Lung (tissue), 12 donors: Measurements from ENCODE around the gene RRP1B. TPM values are rescaled to one million over a fixed set of nuclear protein-coding genes. Genes with fewer than 3 reads are reported as not detected.
"Not testable (repeated sequence)": the region's sequence is repeated elsewhere in the genome, so short reads cannot be mapped to it uniquely, and the experiment has no call there.

Experiments
- ATAC-seq: fragments of 200-7000 bp; cut with Tn5 transposase; one replicate; pipeline ENCODE4 v1.9.1; 2020; ENCODE audit warnings: moderate number of reproducible peaks; ENCODE audit not compliant: insufficient read depth, low FRiP score
- DNase-seq, 3 donors: peaks; one replicate each; pipeline ENCODE4 v3.0.0-alpha.2; 2013 to 2017
- H3K27ac ChIP-seq, 2 donors: one replicate each; pipeline ENCODE4 v1.5.1; 2013; ENCODE audit warnings: mild to moderate bottlenecking in 2 of 2, moderate library complexity in 2 of 2, control low read depth in 1 of 2, inconsistent platforms in 1 of 2, low read depth in 1 of 2, low read length in 1 of 2
- H3K27me3 ChIP-seq, 3 donors: one replicate each; pipeline ENCODE4 v1.5.1; 2013; ENCODE audit warnings: low read length in 2 of 3; ENCODE audit not compliant: control insufficient read depth in 3 of 3, insufficient read depth in 3 of 3
- H3K36me3 ChIP-seq, 4 donors: one replicate each; pipeline ENCODE4 v1.5.1; 2013; ENCODE audit warnings: low read length in 4 of 4, mild to moderate bottlenecking in 1 of 4, moderate library complexity in 1 of 4; ENCODE audit not compliant: control insufficient read depth in 4 of 4, insufficient read depth in 4 of 4
- H3K4me1 ChIP-seq, 5 donors: one replicate each; pipeline ENCODE4 v1.5.1; 2013; ENCODE audit warnings: low read length in 5 of 5, mild to moderate bottlenecking in 2 of 5, moderate library complexity in 1 of 5; ENCODE audit not compliant: control insufficient read depth in 5 of 5, insufficient read depth in 5 of 5
- H3K4me3 ChIP-seq: one replicate; pipeline ENCODE4 v1.5.1; 2013; ENCODE audit warnings: mild to moderate bottlenecking, control low read depth, moderate library complexity
- H3K9ac ChIP-seq, 2 donors: one replicate each; pipeline ENCODE4 v1.5.1; 2013; ENCODE audit warnings: low read length in 2 of 2, control low read depth in 1 of 2; ENCODE audit not compliant: insufficient read depth in 1 of 2
- H3K9me3 ChIP-seq, 4 donors: one replicate each; pipeline ENCODE4 v1.5.1; 2013; ENCODE audit warnings: low read length in 3 of 4, mild to moderate bottlenecking in 1 of 4, moderate library complexity in 1 of 4; ENCODE audit not compliant: control insufficient read depth in 4 of 4, insufficient read depth in 3 of 4
- WGBS, 2 donors: extraction: QIAGEN DNeasy Blood & Tissue Kit; methylation state at CpG; one replicate each; pipeline ENCODE4 v1.1.7; 2013; 5-methylcytosine and 5-hydroxymethylcytosine counted together
- polyA plus RNA-seq, 2 donors: library from polyadenylated mRNA; stranded (reverse); fragments of 200-250 nt; gene quantifications; one replicate each; pipeline ENCODE4 v1.2.1, GENCODE V29; 2013
- total RNA-seq, 2 donors: library from RNA; depleted of rRNA in 1 of 2; stranded (reverse); fragments of >200 nt in 1 of 2; gene quantifications; one replicate each; pipeline ENCODE4 v1.2.1, GENCODE V29; 2014 to 2021
- TF ChIP-seq, protein P1 (sequence below): IDR thresholded peaks from 2 replicates; pipeline ENCODE4 v1.5.1; 2012; ENCODE audit warnings: mild to moderate bottlenecking; ENCODE audit errors: control extremely low read depth, extremely low read depth
- donor health status: control.
- donor health status: control.
- donor health status: Bipolar disorder and iron deficiency.
- donor health status: healthy.
- donor health status: DM: yes; HTN: yes; CAD: no.

RRP1B gene
- total and polyA plus RNA-seq, 4 donors: 6.4 to 18.1 (median 12.7) TPM

DNA sequence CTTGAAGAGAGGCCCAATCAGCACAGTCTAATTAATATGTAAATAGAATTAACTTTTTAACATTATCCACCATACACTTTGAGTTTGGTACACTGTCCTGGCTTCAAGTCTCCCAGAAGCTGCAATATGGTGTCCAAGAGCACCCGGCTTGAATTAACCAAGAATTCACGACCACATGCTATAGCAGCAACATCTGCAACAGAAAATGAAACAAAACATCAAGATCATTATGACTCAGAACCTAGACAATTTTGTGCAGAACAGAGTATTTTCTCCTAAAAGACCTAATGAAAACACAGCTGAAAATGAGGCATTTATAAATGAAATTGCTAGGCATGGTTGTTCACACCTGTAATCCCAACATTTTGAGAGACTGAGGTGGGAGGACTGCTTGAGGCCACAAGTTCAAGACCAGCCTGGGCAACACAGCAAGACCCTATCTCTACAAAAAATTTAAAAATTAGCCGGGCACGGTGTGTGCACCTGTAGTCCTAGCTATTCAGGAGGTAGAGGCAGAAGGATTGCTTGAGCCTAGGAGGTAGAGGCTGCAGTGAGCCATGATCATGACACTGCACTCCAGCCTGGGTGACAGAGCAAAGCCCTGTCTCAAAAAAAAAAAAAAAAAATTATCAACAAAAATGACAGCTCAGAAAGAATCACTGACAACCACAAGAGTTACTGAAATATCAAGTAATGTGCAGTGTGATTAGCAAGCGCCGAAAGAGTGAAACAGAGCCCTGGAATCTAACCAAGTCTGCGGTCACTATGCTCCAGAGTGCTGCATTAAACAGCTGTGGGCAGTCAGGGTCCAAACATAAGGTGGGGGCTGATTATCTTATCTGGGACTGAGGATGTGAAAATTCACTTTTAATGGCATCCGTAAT is 45.4 kb upstream of the RRP1B start:
- Histone ChIP-seq H3K36me3 (no peaks in the 10 kb centered on the region), H3K27me3 (no peaks in the 10 kb centered on the region), H3K9me3 (no peaks in the 10 kb centered on the region), H3K4me1 (peaks cover 2 to 41% (median 12%) of the 10 kb centered on the region in 5 donors), H3K27ac (no peak overlapping the region), H3K9ac (no peak overlapping the region), H3K4me3 (no peak overlapping the region)
- ATAC-seq: no peak
- DNase-seq: peak; percentile 63 to 84 (median 74)
- TF ChIP-seq, protein P1, sequence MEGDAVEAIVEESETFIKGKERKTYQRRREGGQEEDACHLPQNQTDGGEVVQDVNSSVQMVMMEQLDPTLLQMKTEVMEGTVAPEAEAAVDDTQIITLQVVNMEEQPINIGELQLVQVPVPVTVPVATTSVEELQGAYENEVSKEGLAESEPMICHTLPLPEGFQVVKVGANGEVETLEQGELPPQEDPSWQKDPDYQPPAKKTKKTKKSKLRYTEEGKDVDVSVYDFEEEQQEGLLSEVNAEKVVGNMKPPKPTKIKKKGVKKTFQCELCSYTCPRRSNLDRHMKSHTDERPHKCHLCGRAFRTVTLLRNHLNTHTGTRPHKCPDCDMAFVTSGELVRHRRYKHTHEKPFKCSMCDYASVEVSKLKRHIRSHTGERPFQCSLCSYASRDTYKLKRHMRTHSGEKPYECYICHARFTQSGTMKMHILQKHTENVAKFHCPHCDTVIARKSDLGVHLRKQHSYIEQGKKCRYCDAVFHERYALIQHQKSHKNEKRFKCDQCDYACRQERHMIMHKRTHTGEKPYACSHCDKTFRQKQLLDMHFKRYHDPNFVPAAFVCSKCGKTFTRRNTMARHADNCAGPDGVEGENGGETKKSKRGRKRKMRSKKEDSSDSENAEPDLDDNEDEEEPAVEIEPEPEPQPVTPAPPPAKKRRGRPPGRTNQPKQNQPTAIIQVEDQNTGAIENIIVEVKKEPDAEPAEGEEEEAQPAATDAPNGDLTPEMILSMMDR: no peak
- WGBS, 2 donors: 88 to 94% methylated on average over 8 of the region's 8 CpGs

DNA sequence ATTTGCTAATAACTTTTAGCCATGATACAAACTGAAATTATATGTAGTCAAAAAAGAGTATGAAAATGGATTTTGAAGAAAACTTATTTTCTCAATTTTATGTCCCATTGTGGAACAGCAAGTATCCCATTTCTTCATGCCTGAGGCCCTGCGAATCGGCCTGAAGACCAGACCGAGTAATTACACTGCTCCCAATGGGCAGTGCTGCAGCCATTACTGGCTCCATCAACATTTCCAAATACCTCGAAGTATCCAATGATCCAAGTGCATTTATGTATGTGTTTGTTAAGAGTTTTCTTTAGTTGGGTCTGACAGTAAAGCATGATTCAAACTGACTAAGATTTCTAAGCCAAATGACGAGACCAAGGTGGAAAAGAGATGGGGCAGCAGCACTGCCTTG is 44.5 kb upstream of the RRP1B start:
- WGBS, 2 donors: 94 to 97% methylated on average over 5 of the region's 5 CpGs
- DNase-seq: no peak
- H3K4me1 ChIP-seq: peaks cover 0 to 33% (median 7%) of the 10 kb centered on the region in 5 donors
- H3K27me3 ChIP-seq: no peaks in the 10 kb centered on the region
- H3K36me3 ChIP-seq: no peaks in the 10 kb centered on the region
- H3K9me3 ChIP-seq: peaks cover 0 to 6% (median 0%) of the 10 kb centered on the region in 4 donors
- no peak overlapping the region for H3K4me3 ChIP-seq
- no peak for ATAC-seq
- TF ChIP-seq, protein P1: no peak
- H3K27ac ChIP-seq: no peak overlapping the region
- no peak overlapping the region for H3K9ac ChIP-seq

DNA sequence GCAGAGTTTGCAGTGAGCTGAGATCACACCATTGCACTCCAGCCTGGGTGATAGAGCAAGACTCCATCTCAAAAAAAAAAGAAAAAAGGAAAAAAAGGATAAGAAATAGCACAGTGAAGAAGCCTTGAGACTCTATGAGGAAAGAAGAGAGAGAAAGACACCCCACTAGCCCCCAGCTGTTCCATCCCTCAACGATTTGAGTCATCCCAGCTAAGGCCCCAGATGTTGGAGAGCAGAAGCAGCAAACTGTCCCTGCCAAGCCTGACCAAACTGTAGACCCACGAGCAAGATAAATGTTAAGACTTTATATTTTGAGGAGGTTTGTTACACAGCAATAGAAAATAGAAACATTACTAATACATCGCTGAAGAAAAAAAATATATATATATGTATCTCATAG is 42.5 kb upstream of the RRP1B start:
- not testable (repeated sequence) for DNase-seq, H3K27ac ChIP-seq, ATAC-seq, H3K9ac ChIP-seq, H3K27me3 ChIP-seq, H3K36me3 ChIP-seq, H3K9me3 ChIP-seq, H3K4me3 ChIP-seq
- H3K4me1 ChIP-seq: peaks cover 0 to 23% (median 3%) of the 10 kb centered on the region in 5 donors
- WGBS, 2 donors: 84 to 93% methylated on average over 3 of the region's 3 CpGs

DNA sequence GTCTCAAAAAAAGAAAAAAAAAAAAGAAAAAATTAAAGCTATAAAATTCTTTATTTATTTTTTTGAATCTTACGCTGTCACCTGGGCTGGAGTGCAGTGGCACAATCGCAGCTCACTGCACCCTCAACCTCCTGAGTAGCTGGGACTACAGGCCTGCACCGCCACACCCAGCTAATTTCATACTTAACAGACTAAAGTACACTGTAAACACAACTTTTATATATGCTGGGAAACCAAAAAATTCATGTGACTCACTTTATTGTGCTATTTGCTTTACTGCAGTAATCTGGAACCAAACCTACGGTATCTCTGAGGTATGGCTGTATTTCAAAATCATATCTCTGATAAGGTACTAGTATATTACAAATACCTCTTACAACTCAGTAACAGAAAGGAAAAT is 40.4 kb upstream of the RRP1B start:
- Histone ChIP-seq H3K4me1 (peaks cover 0 to 6% (median 0%) of the 10 kb centered on the region in 5 donors), H3K27ac (no peak overlapping the region), H3K9me3 (peaks cover 0 to 9% (median 2%) of the 10 kb centered on the region in 4 donors), H3K9ac (no peak overlapping the region), H3K27me3 (no peaks in the 10 kb centered on the region), H3K36me3 (no peaks in the 10 kb centered on the region), H3K4me3 (no peak overlapping the region)
- WGBS, 2 donors: 67 to 94% methylated on average over 4 of the region's 4 CpGs
- DNase-seq (no peak), ATAC-seq (no peak)
- TF ChIP-seq, protein P1: no peak
